GM12878 (cell line): ENCODE data around the gene PYM1. TPM values are rescaled to one million over a fixed set of nuclear protein-coding genes. Genes with fewer than 3 reads are reported as not detected.

Source experiments
- CHD2 ChIP-seq: IDR thresholded peaks from 2 replicates; pipeline ENCODE4 v1.6.1; 2011; ENCODE audit warnings: low read depth, low read length, improper control_type of control experiment, borderline replicate concordance
- EED ChIP-seq: sonication (generic); IDR thresholded peaks from 2 replicates; pipeline ENCODE4 v1.6.1; 2016; ENCODE audit warnings: antibody characterized with exemption, low read depth
- IKZF1 ChIP-seq: fragments of 450-650 bp; conservative IDR thresholded peaks from 2 replicates; pipeline ENCODE4 v1.6.1; 2017; ENCODE audit warnings: antibody characterized with exemption, mild to moderate bottlenecking
- NFXL1 ChIP-seq: fragments of 450-650 bp; IDR thresholded peaks from 2 replicates; pipeline ENCODE4 v1.6.1; 2017; ENCODE audit warnings: antibody characterized with exemption, mild to moderate bottlenecking, borderline replicate concordance
- NFYA ChIP-seq: IDR thresholded peaks from 2 replicates; pipeline ENCODE4 v1.6.1; 2011; ENCODE audit warnings: low read depth, mild to moderate bottlenecking, low read length, improper control_type of control experiment, borderline replicate concordance
- NFYB ChIP-seq: IDR thresholded peaks from 2 replicates; pipeline ENCODE4 v1.6.1; 2011; ENCODE audit warnings: low read depth, mild to moderate bottlenecking, low read length, improper control_type of control experiment, moderate library complexity; ENCODE audit not compliant: insufficient read depth
- RBBP5 ChIP-seq: fragments of 200-600 bp; sonication (generic); conservative IDR thresholded peaks from 2 replicates; pipeline ENCODE4 v1.6.1; 2016
- SIN3A ChIP-seq: IDR thresholded peaks from 2 replicates; pipeline ENCODE4 v1.6.1; 2012; ENCODE audit warnings: low read depth, low read length, improper control_type of control experiment
- SP1 ChIP-seq: IDR thresholded peaks from one replicate; pipeline ENCODE4 v1.6.1; 2011; ENCODE audit warnings: low read depth, low read length
- SRF ChIP-seq, 2 experiments: IDR thresholded peaks; 2 replicates each; pipeline ENCODE4 v1.6.1; 2011; ENCODE audit warnings: low read depth in 2 of 2, low read length in 2 of 2, mild to moderate bottlenecking in 1 of 2, moderate library complexity in 1 of 2
- STAT1 ChIP-seq: fragments of 450-650 bp; conservative IDR thresholded peaks from 2 replicates; pipeline ENCODE4 v1.6.1; 2014; ENCODE audit warnings: antibody characterized with exemption, mild to moderate bottlenecking
- TARDBP ChIP-seq: IDR thresholded peaks from 2 replicates; pipeline ENCODE4 v1.6.1; 2016; ENCODE audit warnings: borderline replicate concordance
- ZNF207 ChIP-seq: fragments of 450-650 bp; IDR thresholded peaks from 2 replicates; pipeline ENCODE4 v1.6.1; 2014; ENCODE audit warnings: antibody characterized with exemption, mild to moderate bottlenecking, borderline replicate concordance
- ZNF274 ChIP-seq: IDR thresholded peaks from one replicate; pipeline ENCODE4 v1.8.0; 2011; ENCODE audit not compliant: insufficient read length, insufficient read depth
- ZNF687 ChIP-seq: fragments of 450-650 bp; IDR thresholded peaks from 2 replicates; pipeline ENCODE4 v1.6.1; 2017; ENCODE audit warnings: mild to moderate bottlenecking, moderate library complexity
- polyA plus RNA-seq, 11 experiments: library from polyadenylated mRNA; depleted of rRNA in 4 of 11; unstranded in 6 of 11; stranded (reverse) in 5 of 11; fragments of >200 nt; fragmentation: Nextera tagmentation in 4 of 11; fragmentation: Illumina TruSeq in 1 of 11; extraction: Ambion mirVana in 4 of 11; extraction: Trizol in 1 of 11; gene quantifications; 1 replicate in 1 of 11; 2 replicates in 10 of 11; pipeline versions ENCODE4 v1.2.1 to v1.2.3, GENCODE V29; 2011 to 2016; ENCODE audit warnings: inconsistent platforms in 2 of 11, missing spikeins in 2 of 11, low read depth in 1 of 11
- total RNA-seq, 4 experiments: library from RNA; depleted of rRNA in 3 of 4; stranded (reverse); fragments of >200 nt in 3 of 4; fragmentation: Illumina TruSeq in 1 of 4; extraction: Trizol in 1 of 4; gene quantifications; 2 replicates each; pipeline versions ENCODE4 v1.2.1 to v1.2.3, GENCODE V29; 2013 to 2021
- TF ChIP-seq, protein P1 (sequence below): fragments of 450-650 bp; IDR thresholded peaks from 2 replicates; pipeline ENCODE4 v1.6.1; 2017; ENCODE audit warnings: mild to moderate bottlenecking
- TF ChIP-seq, protein P2 (sequence below): fragments of 450-650 bp; IDR thresholded peaks from 2 replicates; pipeline ENCODE4 v1.6.1; 2017; ENCODE audit warnings: borderline replicate concordance
- TF ChIP-seq, protein P3 (sequence below): fragments of 450-650 bp; IDR thresholded peaks from 2 replicates; pipeline ENCODE4 v1.6.1; 2014; ENCODE audit warnings: mild to moderate bottlenecking
- TF ChIP-seq, protein P4 (sequence below): IDR thresholded peaks from 2 replicates; pipeline ENCODE4 v1.6.1; 2012; ENCODE audit warnings: low read length, inconsistent platforms

The PYM1 gene
- total and polyA plus RNA-seq, 10 of the 15 experiments (the other 5 are each of a cell fraction or from before 2014, with no cell fraction given) = 33.9 to 93.4 (median 55.8) TPM

DNA sequence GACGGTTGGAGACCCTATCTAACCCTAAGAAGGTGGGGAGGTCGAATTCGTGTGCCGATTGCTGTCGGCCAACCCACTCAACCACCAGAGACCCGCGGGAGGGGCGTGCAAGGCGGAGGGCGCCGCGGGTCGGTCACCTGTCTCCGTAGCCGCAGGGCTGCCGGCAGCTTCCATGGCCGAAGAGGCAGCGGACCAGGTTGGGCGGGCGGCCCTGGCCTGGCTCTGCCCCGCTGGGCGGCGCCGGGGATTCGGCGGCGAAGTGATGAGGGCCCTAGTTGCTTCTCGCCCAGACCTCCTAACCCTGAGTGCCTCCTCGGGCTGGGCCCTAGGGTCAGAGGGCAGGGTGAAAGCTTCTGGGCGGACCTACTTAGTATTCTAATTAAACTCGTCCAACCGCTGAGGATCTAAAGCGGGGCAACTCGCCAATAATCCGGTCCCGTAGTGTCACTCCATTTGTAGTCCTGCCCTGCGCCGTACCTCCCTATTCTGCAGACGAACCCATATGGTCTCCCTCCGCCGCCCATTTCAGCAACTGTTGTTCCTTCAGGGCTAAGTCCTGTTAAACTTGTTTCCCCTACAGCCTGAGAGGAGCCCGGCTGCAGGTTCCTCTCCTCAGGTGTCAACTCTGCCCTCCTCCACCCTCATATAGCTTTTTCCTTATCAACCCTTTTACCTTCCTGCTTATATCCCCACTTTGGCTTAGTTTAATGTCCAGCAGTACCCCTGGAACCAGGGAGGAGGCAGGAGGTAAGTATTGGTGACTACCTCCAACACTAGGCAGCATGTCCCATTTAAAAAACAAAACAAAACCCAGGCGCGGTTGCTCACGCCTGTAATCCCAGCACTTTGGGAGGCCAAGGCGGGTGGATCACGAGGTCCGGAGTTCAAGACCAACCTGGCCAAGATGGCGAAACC lies at the start of gene PYM1 (continued):
- TF ChIP-seq, protein P1, sequence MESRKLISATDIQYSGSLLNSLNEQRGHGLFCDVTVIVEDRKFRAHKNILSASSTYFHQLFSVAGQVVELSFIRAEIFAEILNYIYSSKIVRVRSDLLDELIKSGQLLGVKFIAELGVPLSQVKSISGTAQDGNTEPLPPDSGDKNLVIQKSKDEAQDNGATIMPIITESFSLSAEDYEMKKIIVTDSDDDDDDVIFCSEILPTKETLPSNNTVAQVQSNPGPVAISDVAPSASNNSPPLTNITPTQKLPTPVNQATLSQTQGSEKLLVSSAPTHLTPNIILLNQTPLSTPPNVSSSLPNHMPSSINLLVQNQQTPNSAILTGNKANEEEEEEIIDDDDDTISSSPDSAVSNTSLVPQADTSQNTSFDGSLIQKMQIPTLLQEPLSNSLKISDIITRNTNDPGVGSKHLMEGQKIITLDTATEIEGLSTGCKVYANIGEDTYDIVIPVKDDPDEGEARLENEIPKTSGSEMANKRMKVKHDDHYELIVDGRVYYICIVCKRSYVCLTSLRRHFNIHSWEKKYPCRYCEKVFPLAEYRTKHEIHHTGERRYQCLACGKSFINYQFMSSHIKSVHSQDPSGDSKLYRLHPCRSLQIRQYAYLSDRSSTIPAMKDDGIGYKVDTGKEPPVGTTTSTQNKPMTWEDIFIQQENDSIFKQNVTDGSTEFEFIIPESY = no peak
- TF ChIP-seq NFYA (no peak), SRF (IDR thresholded peaks at IDR 0.05; ENCODE audit: low read depth in 2 of 2, low read length in 2 of 2) (no peak), ZNF687 (peak; percentile 54; the same call in 1 of the 2 replicates), ZNF207 (no peak), TARDBP (no peak), SIN3A (peak; percentile 52; the same call in 1 of the 2 replicates), RBBP5 (no peak), STAT1 (no peak), NFXL1 (no peak), CHD2 (no peak), SP1 (peak; percentile 9), ZNF274 (no peak), IKZF1 (peak; percentile 53; the same call in 1 of the 2 replicates), NFYB (peak; percentile 60; the same call in 1 of the 2 replicates), EED (no peak; the same call in 1 of the 2 replicates)
- TF ChIP-seq, protein P2, sequence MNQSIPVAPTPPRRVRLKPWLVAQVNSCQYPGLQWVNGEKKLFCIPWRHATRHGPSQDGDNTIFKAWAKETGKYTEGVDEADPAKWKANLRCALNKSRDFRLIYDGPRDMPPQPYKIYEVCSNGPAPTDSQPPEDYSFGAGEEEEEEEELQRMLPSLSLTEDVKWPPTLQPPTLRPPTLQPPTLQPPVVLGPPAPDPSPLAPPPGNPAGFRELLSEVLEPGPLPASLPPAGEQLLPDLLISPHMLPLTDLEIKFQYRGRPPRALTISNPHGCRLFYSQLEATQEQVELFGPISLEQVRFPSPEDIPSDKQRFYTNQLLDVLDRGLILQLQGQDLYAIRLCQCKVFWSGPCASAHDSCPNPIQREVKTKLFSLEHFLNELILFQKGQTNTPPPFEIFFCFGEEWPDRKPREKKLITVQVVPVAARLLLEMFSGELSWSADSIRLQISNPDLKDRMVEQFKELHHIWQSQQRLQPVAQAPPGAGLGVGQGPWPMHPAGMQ = no peak
- TF ChIP-seq, protein P3, sequence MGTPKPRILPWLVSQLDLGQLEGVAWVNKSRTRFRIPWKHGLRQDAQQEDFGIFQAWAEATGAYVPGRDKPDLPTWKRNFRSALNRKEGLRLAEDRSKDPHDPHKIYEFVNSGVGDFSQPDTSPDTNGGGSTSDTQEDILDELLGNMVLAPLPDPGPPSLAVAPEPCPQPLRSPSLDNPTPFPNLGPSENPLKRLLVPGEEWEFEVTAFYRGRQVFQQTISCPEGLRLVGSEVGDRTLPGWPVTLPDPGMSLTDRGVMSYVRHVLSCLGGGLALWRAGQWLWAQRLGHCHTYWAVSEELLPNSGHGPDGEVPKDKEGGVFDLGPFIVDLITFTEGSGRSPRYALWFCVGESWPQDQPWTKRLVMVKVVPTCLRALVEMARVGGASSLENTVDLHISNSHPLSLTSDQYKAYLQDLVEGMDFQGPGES = no peak
- TF ChIP-seq, protein P4, sequence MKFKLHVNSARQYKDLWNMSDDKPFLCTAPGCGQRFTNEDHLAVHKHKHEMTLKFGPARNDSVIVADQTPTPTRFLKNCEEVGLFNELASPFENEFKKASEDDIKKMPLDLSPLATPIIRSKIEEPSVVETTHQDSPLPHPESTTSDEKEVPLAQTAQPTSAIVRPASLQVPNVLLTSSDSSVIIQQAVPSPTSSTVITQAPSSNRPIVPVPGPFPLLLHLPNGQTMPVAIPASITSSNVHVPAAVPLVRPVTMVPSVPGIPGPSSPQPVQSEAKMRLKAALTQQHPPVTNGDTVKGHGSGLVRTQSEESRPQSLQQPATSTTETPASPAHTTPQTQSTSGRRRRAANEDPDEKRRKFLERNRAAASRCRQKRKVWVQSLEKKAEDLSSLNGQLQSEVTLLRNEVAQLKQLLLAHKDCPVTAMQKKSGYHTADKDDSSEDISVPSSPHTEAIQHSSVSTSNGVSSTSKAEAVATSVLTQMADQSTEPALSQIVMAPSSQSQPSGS = no peak
